Fibroblast of peridontal ligament (primary cell): ENCODE measurements around the gene BRIP1.
"Not testable (repeated sequence)": the region's sequence is repeated elsewhere in the genome, so short reads cannot be mapped to it uniquely, and the experiment has no call there.

ENCODE experiments used
- DNase-seq: peaks from one replicate; pipeline ENCODE4 v3.0.0-alpha.2; 2010; ENCODE audit errors: extremely low read depth

The BRIP1 gene

GRCh38 chr17:61803216-61803615 is 60.1 kb downstream of the BRIP1 start:
- DNase-seq, result no peak

DNA sequence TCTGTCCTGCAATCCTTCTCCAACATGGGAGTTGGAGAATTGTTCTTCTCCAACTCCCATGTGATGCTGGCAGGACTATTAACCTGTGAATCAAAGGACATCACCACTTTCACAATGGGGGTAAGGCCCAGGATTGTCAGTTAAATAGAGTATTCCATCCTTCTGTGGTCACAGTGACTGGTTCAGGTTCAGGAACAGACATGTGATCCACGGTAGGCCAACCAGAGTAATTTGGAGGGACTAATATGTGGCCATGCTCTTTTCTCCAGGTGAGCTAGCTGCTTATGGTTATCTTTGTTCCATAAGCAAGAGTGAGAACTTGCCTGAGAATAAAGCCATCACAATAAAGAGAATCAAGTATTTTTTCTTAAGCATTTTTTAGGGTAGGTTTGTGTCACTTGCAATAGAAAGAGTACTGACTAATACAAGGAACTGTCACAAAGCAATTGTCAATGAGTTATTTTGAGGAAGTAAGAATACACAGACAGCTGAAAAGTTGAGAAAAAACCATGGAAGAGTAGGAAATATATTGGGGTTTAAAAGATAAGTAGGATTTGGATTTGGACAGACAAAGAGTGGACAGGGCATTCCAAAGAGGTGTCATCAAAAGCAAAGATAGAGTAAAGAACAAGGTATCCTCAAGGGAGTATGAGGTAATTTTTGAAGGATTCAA is 63.4 kb downstream of the BRIP1 start:
- no peak for DNase-seq

- no peak for DNase-seq
Measured at GRCh38 chr17:61797283-61797682, 66.0 kb downstream of the BRIP1 start.

- no peak for DNase-seq
Measured at GRCh38 chr17:61795546-61795945, 67.8 kb downstream of the BRIP1 start.

GRCh38 chr17:61794792-61795191 is 68.5 kb downstream of the BRIP1 start:
- no peak for DNase-seq

GRCh38 chr17:61794242-61794641 is 69.1 kb downstream of the BRIP1 start:
- DNase-seq, result no peak

GRCh38 chr17:61793565-61793964 is 69.8 kb downstream of the BRIP1 start:
- no peak for DNase-seq

DNA sequence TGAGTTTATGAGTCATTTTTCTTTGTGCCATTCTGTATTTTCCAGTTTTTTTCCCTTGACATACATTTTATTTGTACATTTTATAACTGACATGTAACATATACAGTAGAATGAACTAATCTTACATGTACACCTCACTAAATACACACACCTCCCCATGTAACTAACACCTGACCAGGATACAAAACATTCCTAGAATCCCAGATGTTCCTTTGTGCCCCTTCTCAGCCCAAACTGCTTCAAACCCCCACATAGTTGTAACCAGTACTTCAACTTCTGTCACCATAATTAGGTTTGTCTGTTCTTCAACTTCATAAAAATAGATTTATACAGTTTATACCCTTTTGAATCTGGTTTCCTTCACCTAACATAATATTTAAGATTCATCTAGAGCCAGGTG is 73.5 kb downstream of the BRIP1 start:
- no peak for DNase-seq

DNA sequence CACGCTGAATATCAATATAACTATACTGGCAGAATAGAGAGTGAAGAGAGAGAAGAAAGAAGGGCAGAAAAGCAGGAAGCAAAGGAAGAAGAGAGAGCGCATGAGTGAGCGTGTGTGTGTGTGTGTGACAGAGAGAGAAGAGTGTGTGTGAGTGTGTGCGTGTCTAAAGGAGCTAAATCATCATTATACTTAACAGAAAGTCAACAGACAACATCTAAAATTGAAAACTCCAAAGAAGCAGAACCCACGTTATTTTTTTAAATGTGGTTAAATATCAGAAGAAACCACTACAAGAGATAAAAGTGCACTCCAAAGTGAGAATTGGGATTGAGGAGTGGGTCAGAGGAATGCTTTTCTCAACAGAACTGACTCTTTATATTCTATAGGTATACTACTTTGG is 77.2 kb downstream of the BRIP1 start:
- DNase-seq, result no peak

DNA sequence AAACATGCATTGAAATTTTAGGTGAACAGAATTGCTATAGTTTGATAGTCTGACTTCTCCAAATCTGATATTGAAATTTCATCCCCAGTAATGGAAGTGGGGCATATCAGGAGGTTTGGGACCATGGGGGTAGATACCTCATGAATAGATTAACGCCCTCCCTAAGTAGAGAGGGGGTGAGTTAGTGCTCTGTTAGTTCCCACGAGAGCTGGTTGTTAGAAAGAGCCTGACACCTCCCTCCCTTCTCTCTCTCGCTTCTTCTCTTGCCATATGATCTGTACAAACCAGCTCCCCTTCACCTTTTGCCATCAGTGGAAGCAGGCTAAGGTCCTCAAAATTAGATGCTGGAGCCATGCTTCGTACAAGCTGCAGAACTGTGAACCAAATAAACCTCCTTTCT is 78.8 kb downstream of the BRIP1 start:
- DNase-seq, result no peak

GRCh38 chr17:61783556-61784304 is 79.6 kb downstream of the BRIP1 start:
- no peak for DNase-seq

DNA sequence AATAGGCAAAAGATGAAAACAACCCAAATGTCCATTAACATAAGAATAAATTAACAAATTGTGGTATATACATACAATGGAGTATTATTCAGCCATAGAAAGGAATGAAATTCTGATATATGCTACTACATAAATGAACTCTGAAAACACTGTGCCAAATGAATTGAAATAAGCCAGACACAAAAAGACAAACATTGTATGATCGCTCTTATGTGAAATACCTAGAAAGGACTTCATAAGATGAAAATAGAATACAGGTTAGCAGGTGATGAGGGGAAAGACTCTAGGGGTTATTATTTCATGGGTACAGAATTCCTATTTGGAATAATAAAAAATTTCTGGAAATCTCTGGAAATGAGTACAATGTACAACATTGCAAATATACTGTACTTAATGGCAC is 80.2 kb downstream of the BRIP1 start:
- DNase-seq, result no peak

DNA sequence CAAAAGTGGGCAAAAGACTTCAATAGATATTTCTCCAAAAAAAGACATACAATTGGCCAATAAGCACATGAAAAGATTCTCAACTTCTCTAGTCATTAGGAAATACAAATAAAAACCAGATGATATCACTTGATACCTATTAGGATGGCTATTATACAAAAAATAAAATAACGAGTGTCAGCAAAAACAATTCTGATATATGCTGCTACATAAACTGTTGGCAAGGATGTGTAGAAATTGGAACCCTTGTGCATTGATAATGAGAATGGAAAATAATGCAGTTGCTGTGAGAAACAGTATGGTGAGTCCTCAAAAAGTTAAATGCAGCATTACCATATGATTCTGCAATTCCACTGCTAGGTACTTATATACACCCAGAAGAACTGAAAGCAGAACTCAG is 80.6 kb downstream of the BRIP1 start:
- no peak for DNase-seq

- no peak for DNase-seq
Measured at GRCh38 chr17:61775364-61775763, 88.0 kb downstream of the BRIP1 start.

GRCh38 chr17:61774724-61775123 is 88.6 kb downstream of the BRIP1 start:
- no peak for DNase-seq

DNA sequence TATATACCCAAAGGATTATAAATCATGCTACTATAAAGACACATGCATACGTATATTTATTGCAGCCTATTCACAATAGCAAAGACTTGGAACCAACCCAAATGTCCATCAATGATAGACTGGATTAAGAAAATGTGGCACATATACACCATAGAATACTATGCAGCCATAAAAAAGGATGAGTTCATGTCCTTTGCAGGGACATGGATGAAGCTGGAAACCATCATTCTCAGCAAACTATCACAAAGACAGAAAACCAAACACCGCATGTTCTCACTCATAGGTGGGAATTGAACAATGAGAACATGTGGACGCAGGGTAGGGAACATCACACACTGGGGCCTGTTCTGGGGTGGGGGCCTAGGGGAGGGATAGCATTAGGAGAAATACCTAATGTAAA is 89.2 kb downstream of the BRIP1 start:
- DNase-seq, result not testable (repeated sequence)

GRCh38 chr17:61770752-61771533 is 92.4 kb downstream of the BRIP1 start:
- peak; percentile 76 for DNase-seq

- DNase-seq, result no peak
Measured at GRCh38 chr17:61770043-61770442, 93.3 kb downstream of the BRIP1 start.

- no peak for DNase-seq
Measured at GRCh38 chr17:61768405-61768804, 94.9 kb downstream of the BRIP1 start.

- peak; percentile 71 for DNase-seq
Measured at GRCh38 chr17:61766520-61766919, 96.8 kb downstream of the BRIP1 start.

GRCh38 chr17:61764846-61765245 is 98.5 kb downstream of the BRIP1 start:
- no peak for DNase-seq

- DNase-seq, result no peak
Measured at GRCh38 chr17:61761827-61762226, 101.5 kb downstream of the BRIP1 start.

DNA sequence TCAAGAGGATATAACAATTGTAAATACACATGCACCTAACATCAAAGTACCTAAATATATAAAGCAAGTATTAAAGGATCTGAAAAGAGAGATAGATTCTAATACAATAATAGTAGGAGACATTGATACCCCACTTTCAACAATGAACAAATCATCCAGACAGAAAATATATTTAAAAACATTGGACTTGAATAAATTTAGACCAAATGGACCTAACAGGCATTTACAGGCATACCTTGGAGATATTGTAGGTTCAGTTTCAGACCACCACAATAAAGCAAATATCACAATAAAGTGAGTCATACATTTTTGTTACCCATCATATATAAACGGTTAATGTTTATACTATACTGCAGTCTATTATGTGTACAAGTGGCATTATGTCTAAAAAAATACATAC is 104.0 kb downstream of the BRIP1 start:
- DNase-seq, result no peak
